Epidermal melanocyte (primary cell): ENCODE data around the gene YWHAB.

Source experiments
- DNase-seq: peaks from one replicate; pipeline ENCODE4 v3.0.0; 2011; ENCODE audit warnings: low spot score; ENCODE audit not compliant: insufficient read length

Gene YWHAB

GRCh38 chr20:44911264-44911921 is 25.9 kb downstream of the YWHAB start:
- no peak for DNase-seq

GRCh38 chr20:44912189-44912588 is 26.7 kb downstream of the YWHAB start:
- DNase-seq: no peak

GRCh38 chr20:44914924-44915323 is 29.4 kb downstream of the YWHAB start:
- no peak for DNase-seq

GRCh38 chr20:44916586-44916985 is 31.1 kb downstream of the YWHAB start:
- DNase-seq: no peak

- no peak for DNase-seq
Measured at GRCh38 chr20:44917399-44917798, 31.9 kb downstream of the YWHAB start.

GRCh38 chr20:44918342-44918741 is 32.8 kb downstream of the YWHAB start:
- DNase-seq: no peak

- no peak for DNase-seq
Measured at GRCh38 chr20:44918761-44919160, 33.3 kb downstream of the YWHAB start.

GRCh38 chr20:44921447-44921846 is 35.9 kb downstream of the YWHAB start:
- DNase-seq: no peak

GRCh38 chr20:44924541-44924940 is 39.0 kb downstream of the YWHAB start:
- DNase-seq: no peak

GRCh38 chr20:44928595-44928994 is 43.1 kb downstream of the YWHAB start:
- no peak for DNase-seq

- DNase-seq: no peak
Measured at GRCh38 chr20:44930517-44931168, 45.1 kb downstream of the YWHAB start.

GRCh38 chr20:44931911-44932310 is 46.4 kb downstream of the YWHAB start:
- no peak for DNase-seq

- DNase-seq: no peak
Measured at GRCh38 chr20:44932916-44933315, 47.4 kb downstream of the YWHAB start.

- DNase-seq: no peak
Measured at GRCh38 chr20:44936510-44936909, 51.0 kb downstream of the YWHAB start.

- DNase-seq: no peak
Measured at GRCh38 chr20:44938637-44939036, 53.1 kb downstream of the YWHAB start.

GRCh38 chr20:44941120-44941691 is 55.7 kb downstream of the YWHAB start:
- no peak for DNase-seq

- no peak for DNase-seq
Measured at GRCh38 chr20:44942264-44942973, 56.9 kb downstream of the YWHAB start.

GRCh38 chr20:44943828-44944227 is 58.3 kb downstream of the YWHAB start:
- DNase-seq: no peak

GRCh38 chr20:44945261-44945660 is 59.8 kb downstream of the YWHAB start:
- no peak for DNase-seq

GRCh38 chr20:44946271-44946852 is 60.9 kb downstream of the YWHAB start:
- DNase-seq: no peak

- no peak for DNase-seq
Measured at GRCh38 chr20:44948107-44948506, 62.6 kb downstream of the YWHAB start.

- no peak for DNase-seq
Measured at GRCh38 chr20:44948513-44948912, 63.0 kb downstream of the YWHAB start.
